Endodermal cell (in vitro differentiated cells): Measurements from ENCODE around the gene PARS2. TPM values are rescaled to one million over a fixed set of nuclear protein-coding genes. Genes with fewer than 3 reads are reported as not detected.

Experiments used
- DNase-seq: peaks from one replicate; pipeline ENCODE4 v3.0.0-alpha.2; 2017
- H3K27ac ChIP-seq: 2 replicates; pipeline ENCODE4 v1.5.1; 2013; ENCODE audit warnings: mild to moderate bottlenecking, low read depth, low read length, moderate library complexity
- H3K27me3 ChIP-seq: 2 replicates; pipeline ENCODE4 v1.6.1; 2013; ENCODE audit warnings: mild to moderate bottlenecking, low read length, moderate library complexity; ENCODE audit not compliant: insufficient read depth, control insufficient read depth, poor library complexity, severe bottlenecking
- H3K36me3 ChIP-seq: 2 replicates; pipeline ENCODE4 v1.7.0; 2013; ENCODE audit warnings: mild to moderate bottlenecking, low read length, moderate library complexity; ENCODE audit not compliant: control insufficient read depth, insufficient read depth
- H3K4me1 ChIP-seq: one replicate; pipeline ENCODE4 v1.7.0; 2013; ENCODE audit warnings: low read length; ENCODE audit not compliant: control insufficient read depth, insufficient read depth
- H3K4me3 ChIP-seq: 2 replicates; pipeline ENCODE4 v1.5.1; 2013; ENCODE audit warnings: mild to moderate bottlenecking, low read length, moderate library complexity
- H3K9ac ChIP-seq: 2 replicates; pipeline ENCODE4 v1.6.1; 2013; ENCODE audit warnings: mild to moderate bottlenecking, low read length, moderate library complexity; ENCODE audit not compliant: poor library complexity, severe bottlenecking; ENCODE audit errors: extremely low read depth
- H3K9me3 ChIP-seq: 2 replicates; pipeline ENCODE4 v1.6.1; 2013; ENCODE audit warnings: mild to moderate bottlenecking, low read length, moderate library complexity; ENCODE audit not compliant: control insufficient read depth
- H3K27ac Mint-ChIP-seq: 2 replicates; pipeline ENCODE4 v1.8.0; 2020; ENCODE audit warnings: mixed read lengths
- H3K27me3 Mint-ChIP-seq: 2 replicates; pipeline ENCODE4 v1.8.0; 2021; ENCODE audit warnings: mild to moderate bottlenecking, mixed read lengths; ENCODE audit not compliant: insufficient read depth
- H3K36me3 Mint-ChIP-seq: 2 replicates; pipeline ENCODE4 v1.8.0; 2020; ENCODE audit warnings: low read depth, mixed read lengths
- H3K4me1 Mint-ChIP-seq: 2 replicates; pipeline ENCODE4 v1.8.0; 2020; ENCODE audit warnings: mixed read lengths
- H3K4me3 Mint-ChIP-seq: 2 replicates; pipeline ENCODE4 v1.8.0; 2020; ENCODE audit warnings: mild to moderate bottlenecking, moderate library complexity, mixed read lengths
- H3K9me3 Mint-ChIP-seq: 2 replicates; pipeline ENCODE4 v1.8.0; 2020; ENCODE audit warnings: mild to moderate bottlenecking, mixed read lengths
- WGBS, 2 experiments: methylation state at CpG; one replicate each; pipeline versions ENCODE4 v1.1.5 to v1.1.7; 2013; ENCODE audit warnings: missing lambda C conversion rate in 2 of 2, mixed read lengths in 1 of 2; ENCODE audit not compliant: insufficient coverage in 1 of 2, insufficient read length in 1 of 2; 5-methylcytosine and 5-hydroxymethylcytosine counted together
- total RNA-seq, 2 donors: library from RNA; stranded (reverse); fragmentation: NEBNext Ultra II Directional in 1 of 2; extraction: Animal tissue kit (Norgen Biotek cat#: 25700) in 1 of 2; gene quantifications; 2 replicates in 1 of 2; 3 replicates in 1 of 2; pipeline ENCODE4 v1.2.1, GENCODE V29; 2021
- TF ChIP-seq, protein P1 (sequence below): fragments of 200-600 bp; sonication (generic); conservative IDR thresholded peaks from 2 replicates; pipeline ENCODE4 v1.5.0; 2021; ENCODE audit warnings: antibody characterized with exemption, mild to moderate bottlenecking

Gene PARS2
- total RNA-seq, 2 donors from 2014 or later, result 8.9 to 9.1 TPM

DNA sequence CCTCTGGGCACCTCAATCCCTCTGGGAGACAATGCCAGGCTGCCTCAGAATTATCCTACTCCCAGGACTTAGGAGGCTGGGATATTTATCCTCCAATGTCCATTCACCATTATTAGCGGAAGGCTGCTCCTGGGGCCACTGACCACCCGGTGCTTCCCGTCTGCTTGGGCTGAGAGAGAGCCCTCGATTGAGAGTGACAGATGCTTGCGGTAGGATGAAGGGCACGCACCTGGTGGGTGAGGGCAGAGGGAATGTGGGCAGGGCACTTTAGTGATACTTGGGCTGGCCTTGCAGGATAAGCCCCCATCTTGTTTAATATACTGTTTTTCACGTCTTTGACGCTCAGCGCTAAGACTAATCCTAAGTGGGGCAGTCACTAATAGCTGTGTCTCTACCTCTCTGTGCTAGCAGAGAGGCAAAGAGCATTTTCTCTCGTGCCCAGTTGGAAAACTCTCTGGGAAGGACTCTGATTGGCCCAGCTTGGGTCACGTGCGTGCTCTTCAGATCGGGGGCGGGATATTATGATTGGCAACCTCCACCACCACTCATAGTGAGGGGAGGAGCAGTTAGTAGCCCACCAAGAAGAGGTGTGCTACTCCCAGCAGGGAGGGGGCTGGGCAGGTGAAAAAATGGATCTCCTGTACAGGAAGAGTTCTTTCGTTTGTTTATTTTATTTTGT is 10.6 kb upstream of the PARS2 start:
- H3K27me3 Mint-ChIP-seq, result peaks cover 25% of the 10 kb centered on the region
- no peaks in the 10 kb centered on the region for H3K36me3 ChIP-seq
- no peak overlapping the region for H3K27ac Mint-ChIP-seq
- no peaks in the 10 kb centered on the region for H3K4me1 ChIP-seq
- H3K9me3 ChIP-seq, result no peaks in the 10 kb centered on the region
- peak; percentile 92 for DNase-seq
- no peak overlapping the region for H3K4me3 Mint-ChIP-seq
- H3K9me3 Mint-ChIP-seq, result no peaks in the 10 kb centered on the region
- H3K36me3 Mint-ChIP-seq, result no peaks in the 10 kb centered on the region
- no peak overlapping the region for H3K27ac ChIP-seq
- TF ChIP-seq, protein P1, sequence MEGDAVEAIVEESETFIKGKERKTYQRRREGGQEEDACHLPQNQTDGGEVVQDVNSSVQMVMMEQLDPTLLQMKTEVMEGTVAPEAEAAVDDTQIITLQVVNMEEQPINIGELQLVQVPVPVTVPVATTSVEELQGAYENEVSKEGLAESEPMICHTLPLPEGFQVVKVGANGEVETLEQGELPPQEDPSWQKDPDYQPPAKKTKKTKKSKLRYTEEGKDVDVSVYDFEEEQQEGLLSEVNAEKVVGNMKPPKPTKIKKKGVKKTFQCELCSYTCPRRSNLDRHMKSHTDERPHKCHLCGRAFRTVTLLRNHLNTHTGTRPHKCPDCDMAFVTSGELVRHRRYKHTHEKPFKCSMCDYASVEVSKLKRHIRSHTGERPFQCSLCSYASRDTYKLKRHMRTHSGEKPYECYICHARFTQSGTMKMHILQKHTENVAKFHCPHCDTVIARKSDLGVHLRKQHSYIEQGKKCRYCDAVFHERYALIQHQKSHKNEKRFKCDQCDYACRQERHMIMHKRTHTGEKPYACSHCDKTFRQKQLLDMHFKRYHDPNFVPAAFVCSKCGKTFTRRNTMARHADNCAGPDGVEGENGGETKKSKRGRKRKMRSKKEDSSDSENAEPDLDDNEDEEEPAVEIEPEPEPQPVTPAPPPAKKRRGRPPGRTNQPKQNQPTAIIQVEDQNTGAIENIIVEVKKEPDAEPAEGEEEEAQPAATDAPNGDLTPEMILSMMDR, result no peak
- H3K27me3 ChIP-seq, result peaks cover 7% of the 10 kb centered on the region
- no peak overlapping the region for H3K9ac ChIP-seq
- WGBS, 2 experiments, result 72 to 88% methylated on average over 9 to 15 of the region's 15 CpGs
- H3K4me3 ChIP-seq, result no peak overlapping the region
- H3K4me1 Mint-ChIP-seq, result peaks cover 11% of the 10 kb centered on the region

DNA sequence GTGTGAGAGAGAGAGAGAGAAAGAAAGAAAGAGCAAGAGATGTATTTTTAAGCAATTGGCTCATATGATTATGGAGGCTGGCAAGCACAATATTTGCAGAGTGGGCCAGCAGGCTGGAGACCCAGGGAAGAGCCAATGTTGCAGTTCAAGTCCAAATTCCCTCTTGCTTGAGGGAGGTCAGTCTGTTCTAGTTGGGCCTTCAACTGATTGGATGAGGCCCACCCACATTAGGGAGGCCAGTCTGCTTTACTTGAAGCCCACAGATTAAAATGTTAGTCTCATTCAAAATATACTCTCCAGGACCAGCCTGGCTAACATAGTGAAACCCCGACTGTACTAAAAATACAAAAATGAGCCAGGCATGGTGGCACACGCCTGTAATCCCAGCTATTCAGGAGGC is 8.6 kb upstream of the PARS2 start:
- TF ChIP-seq, protein P1, result no peak
- Histone ChIP-seq H3K27ac (no peak overlapping the region), H3K36me3 (no peaks in the 10 kb centered on the region), H3K4me3 (no peak overlapping the region), H3K9me3 (no peaks in the 10 kb centered on the region), H3K4me1 (no peaks in the 10 kb centered on the region), H3K9ac (no peak overlapping the region), H3K27me3 (no peaks in the 10 kb centered on the region)
- 83 to 85% methylated on average over 1 to 2 of the region's 2 CpGs for WGBS, 2 experiments
- H3K4me1 Mint-ChIP-seq, result peaks cover 7% of the 10 kb centered on the region
- no peaks in the 10 kb centered on the region for H3K36me3 Mint-ChIP-seq
- H3K4me3 Mint-ChIP-seq, result no peak overlapping the region
- H3K27me3 Mint-ChIP-seq, result peaks cover 8% of the 10 kb centered on the region
- H3K27ac Mint-ChIP-seq, result no peak overlapping the region
- no peaks in the 10 kb centered on the region for H3K9me3 Mint-ChIP-seq
- DNase-seq, result no peak

DNA sequence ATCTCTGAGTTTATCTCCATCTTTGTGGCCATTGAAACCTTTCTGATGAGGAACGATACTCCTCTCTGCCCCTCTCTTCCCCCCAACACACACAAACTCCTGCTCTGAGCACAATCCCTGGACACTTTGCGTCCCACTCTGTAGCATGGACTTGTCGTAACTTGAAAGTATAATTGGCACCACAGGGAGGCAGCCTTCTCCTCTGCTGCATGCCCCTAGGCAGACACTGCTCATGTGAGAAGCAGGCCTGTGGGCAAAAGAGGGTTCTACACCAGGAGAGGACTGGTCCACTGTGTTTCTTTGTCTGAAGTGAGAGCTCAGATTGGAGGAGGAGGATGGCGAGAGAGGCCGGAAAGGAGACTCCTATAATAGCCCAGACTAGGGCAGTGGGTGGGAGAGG is 3.8 kb upstream of the PARS2 start:
- no peak for DNase-seq
- H3K9ac ChIP-seq, result no peak overlapping the region
- no peak overlapping the region for H3K27ac ChIP-seq
- H3K9me3 ChIP-seq, result no peaks in the 10 kb centered on the region
- Mint-ChIP-seq H3K36me3 (no peaks in the 10 kb centered on the region), H3K27ac (no peak overlapping the region), H3K4me3 (no peak overlapping the region), H3K9me3 (no peaks in the 10 kb centered on the region), H3K27me3 (peaks cover 4% of the 10 kb centered on the region), H3K4me1 (peaks cover 29% of the 10 kb centered on the region)
- H3K27me3 ChIP-seq, result no peaks in the 10 kb centered on the region
- H3K4me3 ChIP-seq, result no peak overlapping the region
- no peaks in the 10 kb centered on the region for H3K36me3 ChIP-seq
- TF ChIP-seq, protein P1, result peak; percentile 40
- 91 to 92% methylated on average over 2 to 5 of the region's 5 CpGs for WGBS, 2 experiments
- peaks cover 10% of the 10 kb centered on the region for H3K4me1 ChIP-seq
